Measurements from ENCODE around the gene MTA2.

DNA sequence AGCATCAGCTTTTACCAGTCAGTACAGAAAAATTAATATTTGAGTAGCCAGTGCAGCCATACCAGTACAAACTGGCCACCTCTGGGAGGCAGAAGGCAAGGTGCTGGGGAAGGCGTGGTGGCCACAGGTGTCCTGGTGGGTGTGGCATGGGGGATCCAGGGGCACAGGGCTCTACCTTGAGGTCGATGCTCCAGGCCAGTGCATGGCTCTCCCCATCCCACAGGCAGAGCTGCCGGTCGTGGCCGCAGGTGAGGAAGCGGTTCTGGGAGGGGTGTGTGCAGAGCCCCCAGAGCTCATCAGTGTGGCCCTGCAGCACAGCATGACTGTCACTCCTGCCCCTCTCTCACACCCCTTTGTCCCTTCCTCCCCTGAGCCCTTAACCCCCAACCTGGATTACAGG lies 3.8 kb upstream of the MTA2 start:
- TF ChIP-seq, protein P1, sequence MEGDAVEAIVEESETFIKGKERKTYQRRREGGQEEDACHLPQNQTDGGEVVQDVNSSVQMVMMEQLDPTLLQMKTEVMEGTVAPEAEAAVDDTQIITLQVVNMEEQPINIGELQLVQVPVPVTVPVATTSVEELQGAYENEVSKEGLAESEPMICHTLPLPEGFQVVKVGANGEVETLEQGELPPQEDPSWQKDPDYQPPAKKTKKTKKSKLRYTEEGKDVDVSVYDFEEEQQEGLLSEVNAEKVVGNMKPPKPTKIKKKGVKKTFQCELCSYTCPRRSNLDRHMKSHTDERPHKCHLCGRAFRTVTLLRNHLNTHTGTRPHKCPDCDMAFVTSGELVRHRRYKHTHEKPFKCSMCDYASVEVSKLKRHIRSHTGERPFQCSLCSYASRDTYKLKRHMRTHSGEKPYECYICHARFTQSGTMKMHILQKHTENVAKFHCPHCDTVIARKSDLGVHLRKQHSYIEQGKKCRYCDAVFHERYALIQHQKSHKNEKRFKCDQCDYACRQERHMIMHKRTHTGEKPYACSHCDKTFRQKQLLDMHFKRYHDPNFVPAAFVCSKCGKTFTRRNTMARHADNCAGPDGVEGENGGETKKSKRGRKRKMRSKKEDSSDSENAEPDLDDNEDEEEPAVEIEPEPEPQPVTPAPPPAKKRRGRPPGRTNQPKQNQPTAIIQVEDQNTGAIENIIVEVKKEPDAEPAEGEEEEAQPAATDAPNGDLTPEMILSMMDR (IDR thresholded peaks at IDR 0.05), result no peak
- no peak for TF ChIP-seq POLR2AphosphoS5 (IDR thresholded peaks at IDR 0.05)
- TF ChIP-seq POLR2A (IDR thresholded peaks at IDR 0.05), result no peak
